Mesothelial cell of epicardium (in vitro differentiated cells): ENCODE data around the gene ALG12. TPM values are rescaled to one million over a fixed set of nuclear protein-coding genes. Genes with fewer than 3 reads are reported as not detected.
A peak's percentile ranks its signal among the peaks of the same experiment; 100 is the strongest.

Source experiments
- DNase-seq, 2 experiments: peaks; one replicate each; pipeline ENCODE4 v3.0.0; 2021; ENCODE audit warnings: low spot score in 2 of 2; ENCODE audit not compliant: unreplicated experiment in 2 of 2
- H3K27ac Mint-ChIP-seq: 2 replicates; pipeline ENCODE4 v1.8.0; 2021; ENCODE audit warnings: mixed read lengths
- H3K27me3 Mint-ChIP-seq: 2 replicates; pipeline ENCODE4 v1.8.0; 2021; ENCODE audit warnings: low read depth, mixed read lengths
- H3K36me3 Mint-ChIP-seq: 2 replicates; pipeline ENCODE4 v1.8.0; 2021; ENCODE audit warnings: mixed read lengths
- H3K4me1 Mint-ChIP-seq: 2 replicates; pipeline ENCODE4 v1.8.0; 2021; ENCODE audit warnings: mixed read lengths
- H3K4me3 Mint-ChIP-seq: 2 replicates; pipeline ENCODE4 v1.8.0; 2021; ENCODE audit warnings: mild to moderate bottlenecking, moderate library complexity, mixed read lengths
- H3K9me3 Mint-ChIP-seq: 2 replicates; pipeline ENCODE4 v1.8.0; 2021; ENCODE audit warnings: mixed read lengths
- total RNA-seq: library from RNA; stranded (reverse); gene quantifications from 3 replicates; pipeline ENCODE4 v1.2.1, GENCODE V29; 2021
- TF ChIP-seq, protein P1 (sequence below): fragments of 200-600 bp; sonication (generic); IDR thresholded peaks from one replicate; pipeline ENCODE4 v1.5.0; 2021; ENCODE audit warnings: antibody characterized with exemption; ENCODE audit not compliant: unreplicated experiment

The ALG12 gene
- total RNA-seq, 1 donor from 2014 or later: 26.4 TPM

DNA sequence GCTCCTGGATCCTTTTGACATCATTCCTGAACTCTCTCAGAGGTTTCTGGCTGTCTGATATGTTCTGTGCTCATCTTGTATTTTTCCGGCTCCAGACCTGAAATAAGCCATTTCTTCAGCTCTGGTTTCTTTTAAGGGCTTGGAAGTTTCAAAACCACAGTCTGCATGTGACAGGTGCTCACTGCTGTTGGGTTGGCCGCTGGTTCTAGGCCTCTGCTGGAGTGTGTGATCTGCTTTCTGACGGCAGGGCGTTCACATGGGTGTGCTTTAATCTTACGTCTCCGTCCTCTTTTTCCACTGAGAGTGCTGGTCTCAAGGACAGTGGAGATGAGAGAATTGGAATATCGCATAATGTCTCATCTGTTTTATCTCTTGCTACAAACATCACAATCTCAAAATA lies 54.3 kb downstream of the ALG12 start:
- H3K4me3 Mint-ChIP-seq: no peak overlapping the region
- peaks cover 32% of the 10 kb centered on the region for H3K9me3 Mint-ChIP-seq
- TF ChIP-seq, protein P1, sequence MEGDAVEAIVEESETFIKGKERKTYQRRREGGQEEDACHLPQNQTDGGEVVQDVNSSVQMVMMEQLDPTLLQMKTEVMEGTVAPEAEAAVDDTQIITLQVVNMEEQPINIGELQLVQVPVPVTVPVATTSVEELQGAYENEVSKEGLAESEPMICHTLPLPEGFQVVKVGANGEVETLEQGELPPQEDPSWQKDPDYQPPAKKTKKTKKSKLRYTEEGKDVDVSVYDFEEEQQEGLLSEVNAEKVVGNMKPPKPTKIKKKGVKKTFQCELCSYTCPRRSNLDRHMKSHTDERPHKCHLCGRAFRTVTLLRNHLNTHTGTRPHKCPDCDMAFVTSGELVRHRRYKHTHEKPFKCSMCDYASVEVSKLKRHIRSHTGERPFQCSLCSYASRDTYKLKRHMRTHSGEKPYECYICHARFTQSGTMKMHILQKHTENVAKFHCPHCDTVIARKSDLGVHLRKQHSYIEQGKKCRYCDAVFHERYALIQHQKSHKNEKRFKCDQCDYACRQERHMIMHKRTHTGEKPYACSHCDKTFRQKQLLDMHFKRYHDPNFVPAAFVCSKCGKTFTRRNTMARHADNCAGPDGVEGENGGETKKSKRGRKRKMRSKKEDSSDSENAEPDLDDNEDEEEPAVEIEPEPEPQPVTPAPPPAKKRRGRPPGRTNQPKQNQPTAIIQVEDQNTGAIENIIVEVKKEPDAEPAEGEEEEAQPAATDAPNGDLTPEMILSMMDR: no peak
- no peak overlapping the region for H3K27ac Mint-ChIP-seq
- no peak for DNase-seq
- H3K4me1 Mint-ChIP-seq: peaks cover 3% of the 10 kb centered on the region
- H3K27me3 Mint-ChIP-seq: no peaks in the 10 kb centered on the region
- peaks cover 43% of the 10 kb centered on the region for H3K36me3 Mint-ChIP-seq

GRCh38 chr22:49862496-49862776 lies 55.8 kb downstream of the ALG12 start:
- Mint-ChIP-seq H3K36me3 (peaks cover 28% of the 10 kb centered on the region), H3K27ac (no peak overlapping the region), H3K4me3 (no peak overlapping the region), H3K4me1 (peaks cover 3% of the 10 kb centered on the region), H3K27me3 (no peaks in the 10 kb centered on the region), H3K9me3 (peaks cover 20% of the 10 kb centered on the region)
- no peak for DNase-seq
- TF ChIP-seq, protein P1: no peak

DNA sequence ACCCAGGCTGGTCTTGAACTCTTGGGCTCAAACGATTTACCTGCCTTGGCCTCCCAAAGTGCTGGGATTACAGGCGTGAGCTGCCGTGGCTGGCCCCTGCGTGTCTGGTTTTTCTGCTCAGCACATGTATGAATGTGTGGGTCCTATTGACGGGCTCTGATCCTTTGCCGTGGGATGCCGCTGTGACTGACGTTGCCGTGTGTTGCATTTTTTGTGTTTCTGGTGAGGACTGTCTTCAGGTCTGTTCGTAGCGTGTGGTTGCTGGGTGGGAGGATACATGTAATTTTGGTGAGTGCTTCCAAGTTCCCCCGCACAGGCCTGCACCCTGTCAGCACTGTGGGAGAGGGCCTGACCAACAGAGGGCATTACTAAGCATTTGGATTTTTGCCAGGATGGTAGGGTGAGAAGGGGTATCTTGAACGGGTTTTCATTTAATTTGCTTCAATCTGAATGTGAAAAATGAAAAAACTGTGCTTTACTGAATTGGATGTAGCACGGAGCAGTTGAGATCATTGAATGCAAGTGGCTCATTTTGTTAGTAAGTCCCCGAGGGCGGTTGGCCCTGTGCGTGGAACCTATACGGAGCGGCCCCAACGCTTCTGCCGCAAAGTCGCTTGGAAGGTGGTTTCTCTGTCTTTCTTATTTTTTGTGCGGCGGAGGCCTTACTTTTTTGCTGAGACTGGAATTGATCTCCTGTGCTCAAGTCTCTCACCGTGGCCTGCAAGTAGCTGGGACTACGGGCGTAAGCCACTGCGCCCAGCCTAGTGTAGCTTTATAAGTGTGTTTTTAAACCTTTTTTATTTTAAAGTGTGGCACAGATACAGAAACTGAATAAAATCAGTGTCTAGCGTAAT lies 56.4 kb downstream of the ALG12 start:
- H3K27ac Mint-ChIP-seq: peak overlapping the region; percentile 44
- TF ChIP-seq, protein P1: no peak
- DNase-seq: no peak
- no peak overlapping the region for H3K4me3 Mint-ChIP-seq
- H3K9me3 Mint-ChIP-seq: peaks cover 15% of the 10 kb centered on the region
- H3K36me3 Mint-ChIP-seq: peaks cover 22% of the 10 kb centered on the region
- peaks cover 3% of the 10 kb centered on the region for H3K4me1 Mint-ChIP-seq
- no peaks in the 10 kb centered on the region for H3K27me3 Mint-ChIP-seq

- H3K27me3 Mint-ChIP-seq: no peaks in the 10 kb centered on the region
- DNase-seq: no peak
- H3K27ac Mint-ChIP-seq: no peak overlapping the region
- H3K4me3 Mint-ChIP-seq: no peak overlapping the region
- peaks cover 23% of the 10 kb centered on the region for H3K4me1 Mint-ChIP-seq
- peaks cover 3% of the 10 kb centered on the region for H3K36me3 Mint-ChIP-seq
- TF ChIP-seq, protein P1: no peak
- H3K9me3 Mint-ChIP-seq: no peaks in the 10 kb centered on the region
Measured at GRCh38 chr22:49858827-49859226, 59.4 kb downstream of the ALG12 start.

GRCh38 chr22:49856766-49857618 lies 61.2 kb downstream of the ALG12 start:
- Mint-ChIP-seq H3K27ac (no peak overlapping the region), H3K4me3 (no peak overlapping the region)

More at GRCh38 chr22:49856766-49857618, 61.2 kb downstream of the ALG12 start:
- no peaks in the 10 kb centered on the region for H3K36me3 Mint-ChIP-seq
- DNase-seq: no peak
- peaks cover 23% of the 10 kb centered on the region for H3K4me1 Mint-ChIP-seq
- no peaks in the 10 kb centered on the region for H3K9me3 Mint-ChIP-seq
- TF ChIP-seq, protein P1: no peak
- peaks cover 9% of the 10 kb centered on the region for H3K27me3 Mint-ChIP-seq
